Measurements from ENCODE around the gene TSPYL2.
A peak's percentile ranks its signal among the peaks of the same experiment; 100 is the strongest.

Gene TSPYL2

GRCh38 chrX:53081925-53082772 lies at the start of gene TSPYL2:
TSPYL2 (plus strand) TSS chrX:53082367; CDS start chrX:53082499, 132 bp downstream.
- peak; percentile 93 for DNase-seq

DNA sequence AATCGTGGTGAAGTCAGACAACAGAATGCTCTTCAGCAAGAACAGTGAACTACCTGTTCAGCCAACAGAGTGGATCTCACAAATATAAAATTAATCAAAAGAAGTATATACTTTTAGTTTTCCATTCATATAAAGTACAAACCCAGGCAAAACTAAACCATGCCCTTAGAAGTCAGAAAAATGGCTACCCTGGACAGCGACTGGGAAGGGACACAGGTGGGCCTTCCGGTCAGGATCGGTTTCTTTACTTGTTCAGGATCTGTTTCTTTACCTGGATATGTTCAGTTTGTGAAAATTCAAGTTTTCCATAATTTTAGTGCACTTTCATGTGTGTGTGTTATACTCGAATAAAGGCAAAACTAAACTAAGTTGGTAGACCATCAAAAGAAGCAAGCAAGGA lies 46.0 kb upstream of the TSPYL2 start:
- no peak for DNase-seq

DNA sequence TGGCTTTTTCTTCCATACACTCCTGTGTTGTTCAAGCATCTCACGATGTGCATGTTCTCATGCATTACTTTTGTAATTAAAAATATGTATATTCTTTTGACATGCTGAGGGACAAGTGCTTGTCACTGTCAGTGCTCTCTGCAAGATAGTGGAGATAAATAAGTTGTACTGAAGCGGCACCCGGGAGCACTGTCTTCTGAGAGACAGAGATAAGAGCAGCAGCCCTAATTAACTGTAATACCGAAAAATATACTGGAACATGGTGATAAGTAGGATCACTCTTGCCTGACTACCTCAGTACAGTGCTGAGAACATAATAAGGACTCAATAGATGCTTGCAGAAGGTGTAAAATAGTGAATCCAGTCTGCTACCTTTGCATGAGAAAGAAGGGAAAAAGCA lies 42.9 kb upstream of the TSPYL2 start:
- DNase-seq = no peak

- no peak for DNase-seq
Observed at GRCh38 chrX:53044995-53045394, 37.2 kb upstream of the TSPYL2 start.

DNA sequence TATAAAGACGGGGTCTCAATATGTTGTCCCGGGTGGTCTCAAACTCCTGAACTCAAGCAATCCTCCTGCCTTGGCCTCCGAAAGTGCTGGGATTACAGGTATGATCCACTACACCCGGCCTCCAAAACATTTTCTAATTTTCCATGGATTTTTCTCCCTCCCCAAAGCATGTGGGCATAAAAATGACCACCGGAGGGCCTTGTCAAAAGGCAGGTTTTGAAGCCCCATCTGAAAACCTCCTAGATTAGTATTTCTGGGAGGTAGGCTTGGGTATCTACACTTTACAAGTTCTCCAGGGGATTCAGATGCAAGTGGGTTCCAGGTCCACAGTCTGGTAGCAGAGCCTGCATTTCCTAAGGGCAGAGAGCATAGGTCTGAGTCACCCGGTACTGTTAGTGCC lies 34.9 kb upstream of the TSPYL2 start:
- no peak for DNase-seq

GRCh38 chrX:53048169-53049126 lies 33.7 kb upstream of the TSPYL2 start, which contains the start of gene GPR173:
GPR173 (plus strand) TSS chrX:53048789; CDS start chrX:53076622, 27,833 bp downstream.
- no peak for DNase-seq

GRCh38 chrX:53049127-53049517 lies 33.0 kb upstream of the TSPYL2 start:
- no peak for DNase-seq

GRCh38 chrX:53050841-53051240 lies 31.3 kb upstream of the TSPYL2 start:
- no peak for DNase-seq

DNA sequence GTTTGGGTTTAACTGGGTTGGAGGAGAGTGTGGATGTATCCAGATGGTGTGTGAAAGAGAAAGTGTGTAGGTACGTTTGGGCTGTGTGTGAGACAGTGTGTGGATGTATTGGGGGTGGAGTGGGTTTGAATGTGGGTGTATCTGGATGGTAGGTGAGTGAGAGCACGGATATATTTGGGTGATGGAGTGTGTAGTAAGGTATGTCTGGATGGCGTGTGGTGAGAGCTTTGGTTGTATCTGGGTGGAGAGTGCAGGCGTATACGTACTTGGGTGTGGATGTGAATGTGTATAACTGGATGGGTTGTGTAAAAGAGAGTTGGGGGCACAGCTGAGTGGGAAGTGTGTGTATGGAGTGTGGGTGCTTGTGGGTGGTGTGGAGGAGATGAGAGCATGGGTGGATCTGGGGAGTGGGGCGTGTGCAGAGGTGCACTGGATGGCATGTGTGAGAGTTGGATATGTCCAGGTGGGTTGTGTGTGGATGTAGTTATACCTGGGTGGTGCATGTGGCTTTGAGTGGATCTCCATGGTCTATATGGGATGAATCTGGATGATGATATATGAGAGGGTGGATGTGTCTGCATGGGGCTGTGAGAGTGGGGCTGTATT lies 26.8 kb upstream of the TSPYL2 start:
- DNase-seq = no peak

GRCh38 chrX:53056292-53056691 lies 25.9 kb upstream of the TSPYL2 start:
- no peak for DNase-seq

GRCh38 chrX:53065104-53065503 lies 17.1 kb upstream of the TSPYL2 start:
- DNase-seq = no peak

- no peak for DNase-seq
Observed at GRCh38 chrX:53071064-53071463, 11.1 kb upstream of the TSPYL2 start.

GRCh38 chrX:53071604-53072417 lies 10.4 kb upstream of the TSPYL2 start:
- peak; percentile 64 for DNase-seq

DNA sequence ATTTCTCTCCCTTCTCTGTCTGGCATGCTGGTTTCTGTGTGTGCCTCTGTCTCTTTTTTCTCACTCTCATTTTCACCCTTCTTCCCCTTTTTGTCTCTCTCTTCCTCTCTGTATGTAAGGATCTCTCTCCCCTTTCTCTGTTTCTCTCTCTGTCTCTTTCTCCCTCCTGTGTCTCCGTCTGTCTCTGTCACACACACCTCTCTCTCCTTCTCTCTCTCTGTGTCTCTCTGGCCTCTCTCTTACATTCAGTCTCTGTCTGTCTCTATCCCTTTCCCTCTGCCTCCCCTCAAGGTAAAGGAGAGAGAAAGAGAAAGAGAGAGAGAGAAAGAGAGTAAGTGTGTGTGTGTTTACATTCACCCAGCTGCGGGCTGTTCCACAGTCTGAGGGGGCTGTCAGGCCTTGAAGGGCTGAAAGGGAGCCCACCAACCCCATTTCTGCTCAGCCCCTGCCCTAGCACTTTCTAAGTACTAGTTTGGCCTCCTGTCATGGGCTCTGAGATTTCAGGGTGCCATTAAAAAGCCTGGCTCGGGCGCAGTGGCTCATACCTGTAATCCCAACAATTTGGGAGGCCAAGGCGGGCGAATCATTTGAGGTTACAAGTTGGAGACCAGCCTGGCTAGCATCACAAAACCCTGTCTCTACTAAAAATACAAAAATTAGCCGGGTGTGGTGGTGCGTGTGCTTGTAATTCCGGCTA lies 9.6 kb upstream of the TSPYL2 start:
- no peak for DNase-seq

- DNase-seq = no peak
Observed at GRCh38 chrX:53073115-53073586, 9.0 kb upstream of the TSPYL2 start.

- no peak for DNase-seq
Observed at GRCh38 chrX:53075011-53075410, 7.2 kb upstream of the TSPYL2 start.

GRCh38 chrX:53076671-53077070 lies 5.5 kb upstream of the TSPYL2 start:
- DNase-seq = no peak

DNA sequence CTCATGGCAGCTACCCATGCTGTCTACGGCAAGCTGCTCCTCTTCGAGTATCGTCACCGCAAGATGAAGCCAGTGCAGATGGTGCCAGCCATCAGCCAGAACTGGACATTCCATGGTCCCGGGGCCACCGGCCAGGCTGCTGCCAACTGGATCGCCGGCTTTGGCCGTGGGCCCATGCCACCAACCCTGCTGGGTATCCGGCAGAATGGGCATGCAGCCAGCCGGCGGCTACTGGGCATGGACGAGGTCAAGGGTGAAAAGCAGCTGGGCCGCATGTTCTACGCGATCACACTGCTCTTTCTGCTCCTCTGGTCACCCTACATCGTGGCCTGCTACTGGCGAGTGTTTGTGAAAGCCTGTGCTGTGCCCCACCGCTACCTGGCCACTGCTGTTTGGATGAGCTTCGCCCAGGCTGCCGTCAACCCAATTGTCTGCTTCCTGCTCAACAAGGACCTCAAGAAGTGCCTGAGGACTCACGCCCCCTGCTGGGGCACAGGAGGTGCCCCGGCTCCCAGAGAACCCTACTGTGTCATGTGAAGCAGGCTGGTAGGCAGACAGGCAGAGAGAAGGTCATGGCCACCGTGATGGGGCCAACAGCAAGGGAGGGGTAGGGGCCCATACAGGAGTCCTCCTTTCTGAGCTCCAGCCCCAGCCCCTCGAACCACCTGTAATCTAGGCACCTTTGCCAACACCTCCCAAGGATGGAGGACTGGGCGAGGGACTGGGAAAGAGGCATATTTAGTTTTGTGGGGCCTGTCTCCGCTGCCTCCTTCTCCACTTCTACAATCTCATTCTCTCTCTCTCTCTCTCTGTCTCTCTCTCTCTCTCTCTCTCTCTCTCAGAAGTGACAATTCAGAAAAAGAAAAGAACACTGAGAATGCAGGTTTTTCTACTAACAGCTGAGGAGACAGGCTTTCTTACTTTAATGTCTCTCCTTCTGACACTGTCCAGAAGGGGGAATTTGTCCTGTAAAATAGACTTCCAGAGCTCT lies 4.7 kb upstream of the TSPYL2 start:
- no peak for DNase-seq

DNA sequence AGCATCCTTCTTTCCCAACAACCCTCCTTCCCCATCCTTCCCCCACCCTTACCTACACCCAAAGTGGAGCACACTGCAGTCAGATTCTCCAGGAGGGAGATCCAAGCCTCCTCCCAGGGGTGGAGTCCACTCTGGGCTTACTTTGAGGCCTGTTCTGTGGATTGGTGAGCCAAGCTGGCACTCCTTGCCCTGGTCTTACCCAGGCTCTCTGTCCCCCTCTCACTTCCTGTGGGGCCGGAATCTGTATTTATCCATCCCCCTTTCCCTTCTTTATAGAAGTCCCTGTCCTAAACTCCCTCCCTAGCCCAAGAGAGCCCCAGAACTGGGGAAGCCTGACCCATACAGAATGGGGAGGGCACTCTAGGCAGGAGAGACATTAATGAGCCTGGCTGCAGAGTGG lies 3.2 kb upstream of the TSPYL2 start:
- DNase-seq = no peak
